Mucosa of stomach (tissue), 1 donor: ENCODE data around the gene POLR1C.
A peak's percentile ranks its signal among the peaks of the same experiment; 100 is the strongest.

Experiments used
- H3K27me3 ChIP-seq: one replicate; pipeline ENCODE4 v1.7.0; 2013; ENCODE audit warnings: mild to moderate bottlenecking, low read length; ENCODE audit not compliant: control insufficient read depth, insufficient read depth
- H3K36me3 ChIP-seq: one replicate; pipeline ENCODE4 v1.7.0; 2013; ENCODE audit warnings: low read length; ENCODE audit not compliant: control insufficient read depth, insufficient read depth
- H3K4me1 ChIP-seq: one replicate; pipeline ENCODE4 v1.7.0; 2013; ENCODE audit warnings: mild to moderate bottlenecking, low read length; ENCODE audit not compliant: control insufficient read depth, insufficient read depth
- H3K4me3 ChIP-seq: one replicate; pipeline ENCODE4 v1.7.0; 2013; ENCODE audit warnings: low read length
- H3K9ac ChIP-seq: one replicate; pipeline ENCODE4 v1.7.0; 2013; ENCODE audit warnings: mild to moderate bottlenecking, low read length, moderate library complexity
- H3K9me3 ChIP-seq: one replicate; pipeline ENCODE4 v1.7.0; 2013; ENCODE audit warnings: mild to moderate bottlenecking, low read length, moderate library complexity; ENCODE audit not compliant: control insufficient read depth
- donor health status: Pancreatic carcinoma.

The POLR1C gene

DNA sequence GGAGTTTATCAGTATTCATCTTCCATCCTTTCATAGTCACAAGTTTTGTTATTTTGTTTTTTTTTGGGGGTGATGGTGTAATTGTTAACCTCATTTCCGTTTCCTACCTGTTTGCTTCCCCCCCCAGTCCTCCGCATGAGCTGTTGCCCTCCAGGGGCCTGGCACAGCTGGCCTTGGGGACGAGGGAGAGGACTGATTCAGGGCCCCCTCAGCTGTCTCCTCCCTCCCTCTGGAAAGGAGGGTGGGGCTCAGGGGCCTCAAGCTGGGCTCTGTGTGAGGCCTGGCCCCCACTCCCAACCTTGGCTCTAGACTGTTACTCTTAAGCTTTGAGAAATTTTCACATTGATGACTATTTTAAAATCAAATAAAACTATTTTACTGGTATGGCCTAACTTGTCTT lies 10.7 kb upstream of the POLR1C start:
- Histone ChIP-seq H3K36me3 (peaks cover 15% of the 10 kb centered on the region), H3K9me3 (no peaks in the 10 kb centered on the region), H3K4me1 (peaks cover 13% of the 10 kb centered on the region), H3K4me3 (no peak overlapping the region), H3K9ac (no peak overlapping the region), H3K27me3 (peaks cover 15% of the 10 kb centered on the region)

- Histone ChIP-seq H3K4me1 (peaks cover 16% of the 10 kb centered on the region), H3K36me3 (peaks cover 19% of the 10 kb centered on the region), H3K9ac (no peak overlapping the region), H3K4me3 (no peak overlapping the region), H3K27me3 (peaks cover 15% of the 10 kb centered on the region), H3K9me3 (no peaks in the 10 kb centered on the region)
Observed at GRCh38 chr6:43506667-43507471, 10.0 kb upstream of the POLR1C start.

- H3K27me3 ChIP-seq: peaks cover 15% of the 10 kb centered on the region
- H3K4me3 ChIP-seq: no peak overlapping the region
- H3K36me3 ChIP-seq: peaks cover 14% of the 10 kb centered on the region
- H3K9ac ChIP-seq: no peak overlapping the region
- H3K9me3 ChIP-seq: no peaks in the 10 kb centered on the region
- H3K4me1 ChIP-seq: peaks cover 16% of the 10 kb centered on the region
Observed at GRCh38 chr6:43508481-43509141, 8.3 kb upstream of the POLR1C start.

GRCh38 chr6:43509142-43509983 lies 7.5 kb upstream of the POLR1C start:
- Histone ChIP-seq H3K36me3 (peaks cover 18% of the 10 kb centered on the region), H3K4me3 (no peak overlapping the region), H3K9me3 (no peaks in the 10 kb centered on the region), H3K9ac (no peak overlapping the region), H3K4me1 (peaks cover 19% of the 10 kb centered on the region), H3K27me3 (peaks cover 15% of the 10 kb centered on the region)

DNA sequence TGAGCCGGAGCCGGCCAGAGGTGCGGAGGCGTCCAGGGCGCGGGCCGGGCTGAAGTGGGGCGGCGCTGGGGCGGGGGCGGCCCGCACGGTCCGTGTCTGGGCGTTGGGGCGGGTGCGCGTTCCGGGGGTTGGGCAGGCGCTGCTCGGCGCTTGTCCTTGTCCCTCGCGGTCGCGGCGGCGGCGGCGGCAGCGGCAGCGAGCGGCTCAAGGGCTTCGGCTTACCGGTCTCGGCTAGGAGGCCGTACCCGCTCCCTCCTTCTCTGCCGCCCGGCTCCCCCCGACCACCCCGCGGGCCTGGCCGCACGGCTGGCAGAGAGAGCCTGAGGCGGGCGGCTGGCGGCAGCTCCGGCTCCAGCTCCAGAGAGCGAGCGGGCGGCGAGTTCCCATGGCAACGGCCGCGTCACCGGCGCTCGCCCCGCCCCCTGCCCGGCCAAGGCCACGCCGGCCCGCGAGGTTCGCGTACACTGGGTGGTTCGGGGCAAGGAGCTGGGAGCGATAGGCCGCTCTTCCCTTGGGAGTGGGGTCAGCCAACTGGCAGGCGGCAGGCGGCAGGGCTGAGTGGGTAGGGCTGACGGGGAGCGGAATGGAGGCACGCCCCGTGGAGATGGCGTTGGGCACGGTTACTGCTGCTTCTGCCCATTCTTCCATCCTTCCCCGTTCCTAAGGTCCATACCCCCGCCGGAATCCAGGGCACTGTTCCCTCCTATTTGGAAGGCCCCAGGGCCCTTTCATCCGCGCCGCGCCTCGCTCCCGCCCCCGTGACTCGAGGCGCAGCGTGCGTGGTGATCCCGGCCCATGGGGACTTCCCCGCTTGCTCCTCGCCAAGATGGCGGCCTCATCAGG lies 6.7 kb upstream of the POLR1C start, which contains the start of gene LRRC73:
LRRC73 (minus strand) TSS at position 363 of the 843 bp plus-strand sequence. CDS start 561 bp downstream, outside the sequence.
- H3K4me1 ChIP-seq: peaks cover 27% of the 10 kb centered on the region
- H3K9me3 ChIP-seq: no peaks in the 10 kb centered on the region
- peaks cover 17% of the 10 kb centered on the region for H3K36me3 ChIP-seq
- peaks cover 15% of the 10 kb centered on the region for H3K27me3 ChIP-seq
- peak within 1 kb of the TSS; percentile 46 for H3K9ac ChIP-seq
- H3K4me3 ChIP-seq: peak within 1 kb of the TSS; percentile 52

DNA sequence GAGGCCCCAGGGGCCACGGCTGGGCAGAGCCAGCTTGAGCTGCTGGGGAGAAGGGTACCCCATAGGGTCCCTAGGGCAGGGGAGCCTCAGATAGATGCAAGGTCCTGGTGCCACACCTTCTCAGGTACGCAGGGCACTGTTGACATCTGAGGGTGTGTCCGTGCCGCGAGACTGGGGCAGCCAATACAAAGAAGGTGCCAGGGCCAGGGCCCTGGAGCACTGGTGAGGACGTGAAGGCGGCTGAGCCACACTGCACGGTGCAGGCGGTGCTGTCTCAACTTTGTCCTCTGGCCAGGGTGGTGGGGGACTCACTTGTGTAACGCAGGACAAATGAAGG lies 6.1 kb upstream of the POLR1C start:
- Histone ChIP-seq H3K36me3 (peaks cover 17% of the 10 kb centered on the region), H3K4me3 (peak overlapping the region; percentile 52), H3K27me3 (peaks cover 15% of the 10 kb centered on the region), H3K9ac (peak overlapping the region; percentile 46), H3K4me1 (peaks cover 33% of the 10 kb centered on the region), H3K9me3 (no peaks in the 10 kb centered on the region)

- no peak overlapping the region for H3K9ac ChIP-seq
- peaks cover 37% of the 10 kb centered on the region for H3K4me1 ChIP-seq
- H3K36me3 ChIP-seq: peaks cover 17% of the 10 kb centered on the region
Observed at GRCh38 chr6:43511824-43512415, 5.0 kb upstream of the POLR1C start.

DNA sequence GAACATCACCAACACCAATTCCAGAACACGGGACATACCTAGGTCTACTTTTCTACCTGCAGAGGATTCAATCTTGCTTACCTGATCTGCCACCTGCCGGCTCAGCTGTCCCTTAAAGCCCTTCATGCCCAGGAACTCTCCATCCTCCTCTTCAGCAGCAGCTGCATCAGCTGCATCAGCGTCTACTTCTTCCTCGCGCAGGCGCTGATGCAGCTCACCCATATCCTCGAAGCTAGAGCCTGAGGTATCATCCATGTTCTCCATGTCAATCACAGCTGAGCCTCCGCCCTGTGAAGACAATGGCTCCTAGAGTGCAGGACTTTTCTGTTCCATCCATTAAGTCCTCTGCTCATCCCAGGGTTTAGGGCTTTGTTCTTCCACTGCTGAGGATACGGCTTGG lies 1.1 kb upstream of the POLR1C start:
- peaks cover 34% of the 10 kb centered on the region for H3K4me1 ChIP-seq
- H3K36me3 ChIP-seq: peaks cover 17% of the 10 kb centered on the region
- H3K27me3 ChIP-seq: no peaks in the 10 kb centered on the region
- peak overlapping the region; percentile 95 for H3K9ac ChIP-seq
- no peaks in the 10 kb centered on the region for H3K9me3 ChIP-seq
- peak overlapping the region; percentile 86 for H3K4me3 ChIP-seq

More at GRCh38 chr6:43511824-43512415, 5.0 kb upstream of the POLR1C start:
- Histone ChIP-seq H3K27me3 (peaks cover 15% of the 10 kb centered on the region), H3K9me3 (no peaks in the 10 kb centered on the region), H3K4me3 (no peak overlapping the region)

DNA sequence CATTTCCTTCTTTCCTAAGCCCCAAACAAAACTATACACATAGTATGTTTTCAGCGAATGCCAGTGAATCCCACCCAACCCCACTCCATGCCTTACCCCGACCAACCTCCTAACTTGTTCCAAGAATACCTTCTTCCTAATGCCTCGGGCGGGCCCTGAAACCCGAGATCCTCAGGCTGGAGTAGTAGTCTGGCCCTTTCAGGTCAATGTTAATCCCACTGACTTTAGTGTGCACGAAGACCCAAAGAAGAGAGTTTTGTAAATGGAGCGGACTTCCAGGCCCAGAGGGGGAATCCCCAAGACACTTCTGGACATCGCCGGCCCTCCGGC lies 557 bp upstream of the POLR1C start:
- H3K36me3 ChIP-seq: peaks cover 15% of the 10 kb centered on the region
- H3K27me3 ChIP-seq: no peaks in the 10 kb centered on the region
- H3K4me3 ChIP-seq: peak overlapping the region; percentile 86
- peaks cover 29% of the 10 kb centered on the region for H3K4me1 ChIP-seq
- peak overlapping the region; percentile 95 for H3K9ac ChIP-seq
- H3K9me3 ChIP-seq: no peaks in the 10 kb centered on the region

DNA sequence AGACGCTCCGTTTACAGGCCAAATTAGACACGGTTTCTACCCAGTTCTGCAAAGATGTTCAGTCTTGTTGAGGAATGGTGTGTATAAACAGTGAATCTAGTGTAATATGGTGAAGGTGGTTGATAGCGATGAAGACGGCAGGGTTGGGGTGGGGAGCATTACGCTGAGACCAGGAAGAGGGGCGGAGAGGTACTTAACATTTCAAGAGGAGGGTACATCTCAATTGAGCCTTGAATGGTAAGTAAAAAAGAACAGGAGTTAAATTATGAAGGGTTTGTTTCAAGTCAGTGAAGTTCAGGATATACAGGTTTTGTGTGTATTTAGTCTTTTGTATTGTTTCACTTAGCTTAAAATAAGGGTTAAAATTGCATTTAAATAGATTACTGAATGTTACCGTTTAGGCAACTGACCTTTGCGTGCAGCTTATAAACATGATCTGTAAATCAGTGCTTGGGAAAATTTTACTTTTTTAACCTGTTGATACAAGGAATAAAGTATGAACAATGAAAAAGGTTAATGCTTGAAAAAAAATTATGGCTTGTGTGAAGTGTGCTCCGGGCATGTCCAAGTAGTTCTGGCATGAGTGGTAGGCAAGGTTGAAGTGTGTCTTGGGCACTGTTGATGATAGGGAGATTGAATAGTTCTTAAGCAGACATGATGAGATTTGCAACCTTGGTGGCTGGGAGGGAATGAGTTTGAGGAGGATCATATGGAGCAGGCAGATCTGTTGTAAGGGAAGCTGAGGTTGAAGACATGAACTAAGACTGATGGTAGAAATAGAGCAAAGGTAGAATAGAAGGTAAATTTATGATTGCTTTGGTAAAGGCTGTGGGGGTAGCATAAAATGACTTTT lies 842 bp downstream of the POLR1C start:
- H3K9ac ChIP-seq: peak overlapping the region; percentile 95
- H3K4me1 ChIP-seq: peaks cover 27% of the 10 kb centered on the region
- peaks cover 14% of the 10 kb centered on the region for H3K36me3 ChIP-seq
- no peaks in the 10 kb centered on the region for H3K9me3 ChIP-seq
- no peaks in the 10 kb centered on the region for H3K27me3 ChIP-seq
- peak overlapping the region; percentile 86 for H3K4me3 ChIP-seq
